Activated CD4-positive, alpha-beta memory T cell treated with anti-CD3 and anti-CD28 coated beads for 36 hours (primary cell): ENCODE results near the gene SLC24A3. TPM values are rescaled to one million over a fixed set of nuclear protein-coding genes. Genes with fewer than 3 reads are reported as not detected.

Experiments used
- CTCF ChIA-PET: fragments of 350-600 bp; sonication (Branson Sonifier 250); formaldehyde crosslinking; loops from one replicate; lab custom pipeline; 2021; ENCODE audit warnings: antibody characterized with exemption, inconsistent platforms; lab: Charles Lee
- POLR2A ChIA-PET: fragments of 350-600 bp; sonication (Branson Sonifier 250); formaldehyde crosslinking; loops from one replicate; lab custom pipeline; 2021; ENCODE audit warnings: antibody characterized with exemption; lab: Charles Lee
- DNase-seq: peaks from one replicate; pipeline ENCODE4 v3.0.0-alpha.2; 2020
- H3K27ac Mint-ChIP-seq: one replicate; pipeline ENCODE4 v1.8.0; 2021; ENCODE audit warnings: mixed read lengths
- H3K27me3 Mint-ChIP-seq: one replicate; pipeline ENCODE4 v1.8.0; 2021; ENCODE audit warnings: mixed read lengths
- H3K36me3 Mint-ChIP-seq: one replicate; pipeline ENCODE4 v1.8.0; 2021; ENCODE audit warnings: mixed read lengths
- H3K4me1 Mint-ChIP-seq: one replicate; pipeline ENCODE4 v1.8.0; 2021; ENCODE audit warnings: low read depth, mixed read lengths
- H3K4me3 Mint-ChIP-seq: one replicate; pipeline ENCODE4 v1.8.0; 2021; ENCODE audit warnings: mild to moderate bottlenecking, mixed read lengths
- H3K9me3 Mint-ChIP-seq: one replicate; pipeline ENCODE4 v1.8.0; 2021; ENCODE audit warnings: mixed read lengths
- intact Hi-C: fragments of 100-400 bp; cut with micrococcal nuclease; formaldehyde crosslinking; loops from one replicate; pipeline ENCODE4 v1.15.1; 2023
- total RNA-seq, 2 experiments: library from RNA; stranded (reverse); gene quantifications; one replicate each; pipeline ENCODE4 v1.2.3, GENCODE V29; 2021

The SLC24A3 gene
- total RNA-seq, 2 experiments from 2014 or later: not detected

DNA sequence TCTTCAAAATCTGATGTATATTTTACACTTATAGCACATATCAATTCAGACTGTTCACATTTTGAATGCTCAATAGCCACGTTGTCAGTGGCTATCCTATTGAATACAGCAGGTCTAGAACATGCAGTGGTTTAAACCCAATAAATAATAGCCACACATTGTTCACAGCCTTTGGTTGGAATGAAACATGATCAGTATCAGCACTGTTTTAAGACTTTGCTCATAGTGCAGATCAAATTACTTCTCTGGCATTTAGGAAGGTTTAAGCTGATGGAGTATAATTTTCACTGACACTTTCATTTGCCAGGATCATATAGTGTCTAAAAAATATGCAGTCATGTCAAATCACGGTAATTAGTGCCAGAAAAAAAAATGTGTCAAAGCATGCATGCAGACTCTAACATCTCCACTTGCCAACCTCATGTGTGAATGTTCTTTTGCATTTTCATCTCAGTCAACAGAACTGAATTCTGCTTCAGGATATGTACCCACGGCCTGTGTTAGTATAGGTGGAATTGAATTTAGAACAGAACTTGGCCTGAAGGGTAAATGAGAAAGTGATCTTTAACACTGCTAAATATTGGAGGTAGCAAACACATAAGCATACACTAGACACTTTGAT, 184.1 kb downstream of the SLC24A3 start:
- intact Hi-C loops: no loop called here
- Mint-ChIP-seq H3K4me1 (no peaks in the 10 kb centered on the region), H3K36me3 (no peaks in the 10 kb centered on the region), H3K27ac (no peak overlapping the region), H3K9me3 (peaks cover 15% of the 10 kb centered on the region), H3K27me3 (no peaks in the 10 kb centered on the region), H3K4me3 (no peak overlapping the region)
- CTCF ChIA-PET: no interaction called here
- POLR2A ChIA-PET: no interaction called here
- DNase-seq: no peak

DNA sequence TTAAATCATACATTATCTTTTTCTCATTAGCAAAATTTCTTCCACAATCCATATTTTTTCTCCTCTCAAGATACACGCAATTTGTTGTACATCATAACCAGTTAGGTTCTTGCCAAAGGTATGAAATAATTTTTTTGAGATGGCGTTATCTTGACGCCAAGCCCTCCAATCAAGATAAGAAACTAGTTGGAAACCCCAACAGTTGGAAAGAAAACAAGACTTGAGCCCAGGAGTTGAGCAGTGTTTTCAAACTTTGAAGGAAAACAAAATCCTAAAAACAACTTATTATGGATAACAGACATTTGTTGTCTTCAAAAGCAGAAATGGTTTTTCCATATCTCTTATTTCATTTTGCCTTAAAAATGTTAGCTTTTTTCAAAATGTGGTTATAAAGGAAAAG, 184.8 kb downstream of the SLC24A3 start:
- CTCF ChIA-PET: no interaction called here
- no peaks in the 10 kb centered on the region for H3K27me3 Mint-ChIP-seq

DNA sequence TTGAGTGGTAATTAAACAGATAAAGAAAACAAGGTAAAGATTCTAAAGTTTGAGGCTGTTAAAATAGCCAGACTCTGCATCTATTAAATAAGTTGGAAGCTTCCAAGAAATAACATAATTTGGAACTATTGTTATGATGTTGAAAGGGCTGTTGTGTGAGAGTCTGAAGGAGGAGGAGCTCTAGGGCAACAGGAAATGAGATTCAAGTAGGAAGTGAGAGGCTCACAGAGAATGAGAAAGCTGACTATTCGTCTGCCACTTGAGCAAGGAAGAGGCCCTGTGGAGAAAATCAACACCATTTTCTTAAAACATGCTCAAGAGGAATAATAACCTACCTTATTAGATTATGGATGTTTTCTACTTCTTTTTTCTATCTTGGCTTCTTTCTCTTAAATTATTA, 185.2 kb downstream of the SLC24A3 start:
- H3K36me3 Mint-ChIP-seq: no peaks in the 10 kb centered on the region
- H3K4me1 Mint-ChIP-seq: no peaks in the 10 kb centered on the region
- ChIA-PET CTCF (no interaction called here), POLR2A (no interaction called here)
- no peak overlapping the region for H3K27ac Mint-ChIP-seq
- DNase-seq: no peak
- no peak overlapping the region for H3K4me3 Mint-ChIP-seq
- H3K9me3 Mint-ChIP-seq: peaks cover 15% of the 10 kb centered on the region
- no peaks in the 10 kb centered on the region for H3K27me3 Mint-ChIP-seq
- intact Hi-C loops: no loop called here

More for the DNA sequence above, 184.8 kb downstream of the SLC24A3 start:
- DNase-seq: no peak
- Mint-ChIP-seq H3K27ac (no peak overlapping the region), H3K9me3 (peaks cover 15% of the 10 kb centered on the region), H3K36me3 (no peaks in the 10 kb centered on the region), H3K4me1 (no peaks in the 10 kb centered on the region), H3K4me3 (no peak overlapping the region)
- POLR2A ChIA-PET: no interaction called here
- intact Hi-C loops: no loop called here

DNA sequence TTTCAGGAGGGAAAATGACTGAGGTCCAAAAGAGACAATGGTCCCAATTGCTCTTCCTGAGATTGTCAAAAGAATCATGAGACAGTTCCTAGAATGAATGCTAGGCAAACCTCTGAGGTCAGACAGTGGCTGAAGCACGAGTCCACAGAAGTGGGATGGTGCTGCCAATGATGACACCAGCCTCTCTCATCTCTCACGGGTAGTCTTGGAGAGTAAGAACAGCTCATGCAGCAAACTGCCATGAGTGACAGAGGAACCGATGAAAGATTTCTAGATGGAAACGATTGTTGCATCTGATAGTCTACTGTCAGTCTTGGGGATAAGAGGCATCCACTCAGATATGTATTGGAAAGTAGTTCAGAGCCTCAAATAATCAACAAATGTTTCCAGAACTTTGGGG, 188.7 kb downstream of the SLC24A3 start:
- H3K4me3 Mint-ChIP-seq: no peak overlapping the region
- CTCF ChIA-PET: interaction anchor here (1.1 kb wide), 1 partner anchor 22 kb away, joined by 3 read pairs; no protein-coding TSS in a partner anchor
- H3K4me1 Mint-ChIP-seq: no peaks in the 10 kb centered on the region
- POLR2A ChIA-PET: no interaction called here
- DNase-seq: no peak
- H3K36me3 Mint-ChIP-seq: no peaks in the 10 kb centered on the region
- intact Hi-C loops: no loop called here
- H3K9me3 Mint-ChIP-seq: peaks cover 15% of the 10 kb centered on the region
- no peak overlapping the region for H3K27ac Mint-ChIP-seq
- H3K27me3 Mint-ChIP-seq: no peaks in the 10 kb centered on the region

DNA sequence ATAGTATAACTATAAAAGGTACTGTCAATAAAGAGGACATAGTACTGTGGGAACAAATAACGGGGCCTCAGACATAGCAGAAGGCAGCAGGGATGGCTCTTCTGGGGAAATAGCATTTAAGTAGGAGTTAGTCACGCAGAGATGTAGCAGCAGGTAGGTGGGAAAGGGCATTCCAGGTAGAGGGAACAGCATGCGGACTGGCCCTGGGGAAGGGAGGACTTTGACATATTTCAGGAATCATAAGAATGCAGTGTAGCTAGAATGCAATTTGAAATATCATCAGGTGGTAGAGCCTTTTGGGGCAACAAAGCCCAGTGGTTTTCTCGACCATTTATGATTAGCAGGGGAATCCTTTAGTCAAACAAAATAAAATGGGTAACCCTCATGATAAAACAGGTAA, 191.1 kb downstream of the SLC24A3 start:
- DNase-seq: no peak
- Mint-ChIP-seq H3K4me1 (no peaks in the 10 kb centered on the region), H3K27ac (no peak overlapping the region), H3K9me3 (peaks cover 13% of the 10 kb centered on the region), H3K4me3 (no peak overlapping the region), H3K27me3 (no peaks in the 10 kb centered on the region), H3K36me3 (no peaks in the 10 kb centered on the region)
- ChIA-PET POLR2A (no interaction called here), CTCF (no interaction called here)
- intact Hi-C loops: no loop called here

DNA sequence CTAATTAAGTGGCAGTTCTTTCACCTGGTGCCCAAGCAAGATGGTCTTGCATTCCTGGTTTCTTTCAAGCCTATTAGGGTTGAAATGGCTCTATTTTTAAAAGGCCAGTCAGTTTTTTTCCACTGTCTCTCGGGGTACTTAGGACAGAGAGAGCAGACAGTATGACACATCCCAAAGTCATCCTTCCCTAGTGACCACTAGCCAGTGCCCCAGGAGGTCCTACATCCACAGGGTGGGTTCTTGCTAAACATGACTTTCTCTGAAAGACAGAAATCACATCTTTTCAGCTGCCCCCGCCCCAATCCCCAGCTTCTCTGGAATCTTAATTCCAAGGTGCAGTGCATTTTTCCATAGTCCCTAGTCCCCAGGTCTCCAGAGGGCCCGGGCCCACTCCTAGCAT, 192.4 kb downstream of the SLC24A3 start:
- ChIA-PET POLR2A (no interaction called here), CTCF (no interaction called here)
- no peak overlapping the region for H3K27ac Mint-ChIP-seq
- no peak overlapping the region for H3K4me3 Mint-ChIP-seq
- H3K9me3 Mint-ChIP-seq: peaks cover 2% of the 10 kb centered on the region
- H3K36me3 Mint-ChIP-seq: no peaks in the 10 kb centered on the region
- no peak for DNase-seq
- intact Hi-C loops: no loop called here
- no peaks in the 10 kb centered on the region for H3K27me3 Mint-ChIP-seq
- H3K4me1 Mint-ChIP-seq: no peaks in the 10 kb centered on the region

DNA sequence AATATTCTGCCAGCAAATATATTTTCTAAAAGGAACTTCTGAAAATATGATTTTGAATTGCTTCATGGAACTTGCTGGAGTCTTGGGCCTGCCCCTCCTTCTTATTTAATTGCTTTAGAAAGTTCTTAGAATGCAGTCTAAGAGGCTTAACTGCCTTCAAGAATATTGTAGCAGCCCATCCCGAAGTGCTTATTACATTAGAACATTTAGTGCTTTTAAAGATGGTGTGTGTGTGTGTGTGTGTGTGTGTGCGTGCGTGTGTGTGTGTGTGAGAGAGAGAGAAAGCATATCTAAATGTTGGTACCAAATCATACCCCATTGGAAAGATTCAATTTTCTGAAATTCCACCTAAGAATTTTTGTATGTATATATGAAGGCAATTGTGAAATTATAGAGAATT, 193.5 kb downstream of the SLC24A3 start:
- Mint-ChIP-seq H3K27ac (no peak overlapping the region), H3K4me1 (no peaks in the 10 kb centered on the region), H3K27me3 (no peaks in the 10 kb centered on the region), H3K9me3 (no peaks in the 10 kb centered on the region), H3K36me3 (no peaks in the 10 kb centered on the region), H3K4me3 (no peak overlapping the region)
- POLR2A ChIA-PET: no interaction called here
- no peak for DNase-seq
- CTCF ChIA-PET: no interaction called here
- intact Hi-C loops: no loop called here

DNA sequence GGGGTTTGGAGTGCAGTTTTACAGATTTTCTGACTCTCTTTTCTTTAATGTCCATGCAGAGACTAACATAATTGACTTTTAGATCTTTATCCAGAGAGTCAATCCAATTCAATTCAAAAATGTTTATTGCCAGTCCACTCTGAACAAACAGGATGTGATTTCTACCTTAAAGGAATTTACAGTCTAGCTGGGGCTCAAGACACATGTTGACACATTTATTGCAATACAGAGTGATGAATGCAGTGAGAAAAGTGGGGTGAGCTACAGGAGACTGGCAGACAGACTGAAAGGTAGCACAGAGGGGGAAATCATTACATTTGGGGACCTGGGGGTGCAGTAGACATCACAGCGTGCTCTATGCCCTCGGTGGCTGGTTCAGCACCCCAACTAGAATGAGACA, 193.9 kb downstream of the SLC24A3 start:
- H3K36me3 Mint-ChIP-seq: no peaks in the 10 kb centered on the region
- H3K4me1 Mint-ChIP-seq: no peaks in the 10 kb centered on the region
- H3K27ac Mint-ChIP-seq: no peak overlapping the region
- H3K9me3 Mint-ChIP-seq: no peaks in the 10 kb centered on the region
- DNase-seq: no peak
- H3K27me3 Mint-ChIP-seq: no peaks in the 10 kb centered on the region
- CTCF ChIA-PET: no interaction called here
- no peak overlapping the region for H3K4me3 Mint-ChIP-seq
- POLR2A ChIA-PET: no interaction called here
- intact Hi-C loops: no loop called here

DNA sequence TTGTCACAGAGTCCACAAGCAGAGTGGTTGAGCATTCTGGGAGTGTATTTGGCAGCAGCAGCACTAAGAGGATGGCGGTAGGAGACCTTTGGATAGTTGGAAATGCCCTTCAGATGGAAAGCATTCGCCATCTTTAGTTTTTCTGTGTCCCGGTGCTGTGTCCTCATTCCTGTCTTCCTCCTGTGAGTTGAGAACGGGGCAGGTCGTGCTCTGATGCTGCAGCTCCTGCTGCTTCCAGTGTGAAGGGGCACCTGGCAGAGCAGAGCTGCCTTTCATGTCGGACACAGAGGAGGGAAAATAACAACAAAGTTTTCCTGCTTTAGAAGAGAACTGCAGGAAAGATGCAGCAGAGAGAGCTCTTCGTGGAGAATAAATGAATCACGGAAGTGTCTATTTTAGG, 194.8 kb downstream of the SLC24A3 start:
- POLR2A ChIA-PET: no interaction called here
- H3K27ac Mint-ChIP-seq: no peak overlapping the region
- H3K4me3 Mint-ChIP-seq: no peak overlapping the region
- intact Hi-C loops: no loop called here
- no peaks in the 10 kb centered on the region for H3K4me1 Mint-ChIP-seq
- H3K27me3 Mint-ChIP-seq: no peaks in the 10 kb centered on the region
- CTCF ChIA-PET: no interaction called here
- H3K36me3 Mint-ChIP-seq: no peaks in the 10 kb centered on the region
- DNase-seq: no peak
- H3K9me3 Mint-ChIP-seq: no peaks in the 10 kb centered on the region

DNA sequence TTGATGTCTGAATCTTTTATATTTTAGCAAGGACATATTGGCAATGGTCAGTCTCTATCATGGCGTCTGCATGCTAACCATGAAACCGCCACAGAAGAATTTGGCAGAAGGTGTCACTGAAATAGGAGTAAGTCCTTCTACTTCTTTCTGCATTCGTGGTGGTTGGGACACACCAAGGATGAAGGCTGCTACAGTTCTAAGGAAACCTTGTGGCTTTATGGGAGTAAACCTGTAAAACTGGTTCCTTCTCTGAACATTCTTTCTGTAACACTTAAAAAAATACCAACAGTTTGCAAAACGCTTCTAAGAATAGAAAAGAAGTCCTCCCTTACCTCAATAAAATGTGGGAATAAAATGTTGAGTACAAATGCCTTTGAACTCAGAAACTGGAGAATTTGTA, 195.3 kb downstream of the SLC24A3 start:
- no peak overlapping the region for H3K27ac Mint-ChIP-seq
- intact Hi-C loops: no loop called here
- POLR2A ChIA-PET: no interaction called here
- DNase-seq: no peak
- no peaks in the 10 kb centered on the region for H3K36me3 Mint-ChIP-seq
- H3K27me3 Mint-ChIP-seq: no peaks in the 10 kb centered on the region
- H3K9me3 Mint-ChIP-seq: no peaks in the 10 kb centered on the region
- no peak overlapping the region for H3K4me3 Mint-ChIP-seq
- no peaks in the 10 kb centered on the region for H3K4me1 Mint-ChIP-seq
- CTCF ChIA-PET: no interaction called here

DNA sequence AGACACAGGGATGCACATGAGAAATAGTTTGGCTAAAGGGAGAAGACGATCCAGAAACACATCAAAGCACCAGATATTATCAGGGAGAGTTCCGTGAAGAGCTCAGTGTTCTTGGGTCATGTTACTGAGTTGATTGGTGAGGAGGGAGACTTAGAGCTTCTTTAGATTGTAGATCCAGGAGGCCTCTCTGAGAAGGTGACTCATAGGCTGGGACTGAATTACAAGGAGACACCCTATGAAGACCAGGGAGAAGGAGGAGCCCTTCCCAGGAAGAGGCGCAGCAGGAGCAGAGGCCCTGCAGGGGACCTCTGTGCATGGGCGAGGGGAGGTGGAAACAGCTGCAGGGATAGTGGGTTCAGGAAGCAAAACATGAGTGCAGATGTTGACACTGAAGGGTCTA, 196.5 kb downstream of the SLC24A3 start:
- H3K27ac Mint-ChIP-seq: no peak overlapping the region
- ChIA-PET CTCF (no interaction called here), POLR2A (no interaction called here)
- H3K27me3 Mint-ChIP-seq: no peaks in the 10 kb centered on the region
- DNase-seq: no peak
- no peaks in the 10 kb centered on the region for H3K9me3 Mint-ChIP-seq
- intact Hi-C loops: no loop called here
- no peak overlapping the region for H3K4me3 Mint-ChIP-seq
- no peaks in the 10 kb centered on the region for H3K4me1 Mint-ChIP-seq
- H3K36me3 Mint-ChIP-seq: no peaks in the 10 kb centered on the region

DNA sequence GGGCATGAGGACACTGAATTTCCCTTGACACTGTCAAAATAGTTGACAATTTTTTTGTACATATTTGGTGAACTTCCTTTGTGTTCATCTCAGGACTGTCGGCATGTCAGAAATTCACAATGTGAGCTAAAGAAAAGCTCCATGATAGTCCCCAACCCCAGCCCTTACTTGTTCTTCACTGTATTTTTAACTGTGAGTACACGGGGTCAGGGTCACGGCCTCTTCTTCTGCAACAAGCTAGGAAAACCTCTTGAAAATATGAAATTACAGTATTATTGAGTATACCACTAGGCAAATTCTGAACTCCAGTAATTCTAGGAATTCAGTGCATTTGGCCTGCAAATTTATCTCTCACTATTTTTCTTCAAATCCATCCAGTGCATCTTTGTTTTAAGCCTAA, 199.4 kb downstream of the SLC24A3 start:
- Mint-ChIP-seq H3K27me3 (no peaks in the 10 kb centered on the region), H3K36me3 (no peaks in the 10 kb centered on the region), H3K4me1 (no peaks in the 10 kb centered on the region), H3K9me3 (no peaks in the 10 kb centered on the region), H3K4me3 (no peak overlapping the region), H3K27ac (no peak overlapping the region)
- no peak for DNase-seq
- CTCF ChIA-PET: no interaction called here
- POLR2A ChIA-PET: no interaction called here
- intact Hi-C loops: no loop called here

DNA sequence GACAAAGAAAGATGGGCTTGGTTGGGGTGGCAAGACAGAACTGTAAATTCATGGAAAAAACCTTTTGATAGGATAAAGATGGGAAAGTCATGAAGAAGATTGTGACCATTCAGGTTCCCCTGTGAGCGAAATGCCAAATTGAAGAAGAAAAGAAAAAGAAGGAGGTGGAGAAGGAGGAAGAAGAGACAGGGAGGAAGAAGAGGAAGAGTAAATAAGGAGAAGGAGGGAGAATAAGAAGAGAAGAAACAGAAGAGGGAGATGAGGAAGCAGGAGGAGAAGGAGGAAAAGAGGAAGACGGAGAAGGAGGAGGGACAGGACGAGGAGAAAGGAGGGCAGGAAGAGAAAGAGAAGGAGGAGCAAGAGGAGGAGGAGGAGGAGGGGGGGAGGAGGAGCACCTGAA, 199.8 kb downstream of the SLC24A3 start:
- Mint-ChIP-seq H3K9me3 (no peaks in the 10 kb centered on the region), H3K4me1 (no peaks in the 10 kb centered on the region), H3K27ac (no peak overlapping the region), H3K4me3 (no peak overlapping the region), H3K27me3 (no peaks in the 10 kb centered on the region), H3K36me3 (no peaks in the 10 kb centered on the region)
- intact Hi-C loops: no loop called here
- no peak for DNase-seq
- POLR2A ChIA-PET: no interaction called here
- CTCF ChIA-PET: no interaction called here
